CD8-positive, alpha-beta memory T cell (primary cell): ENCODE data around the gene WDR46. TPM values are rescaled to one million over a fixed set of nuclear protein-coding genes. Genes with fewer than 3 reads are reported as not detected.

Source experiments
- CTCF ChIA-PET: fragments of 350-600 bp; sonication (Branson Sonifier 250); formaldehyde crosslinking; loops from one replicate; lab custom pipeline; 2021; ENCODE audit warnings: antibody characterized with exemption; lab: Charles Lee
- POLR2A ChIA-PET: fragments of 350-600 bp; sonication (Branson Sonifier 250); formaldehyde crosslinking; loops from one replicate; lab custom pipeline; 2021; ENCODE audit warnings: antibody characterized with exemption; lab: Charles Lee
- DNase-seq, 5 donors: peaks; one replicate each; pipeline versions ENCODE4 v3.0.0 to v3.0.0-alpha.2; 2020 to 2022; ENCODE audit warnings: mixed read lengths in 1 of 5
- H3K27ac ChIP-seq: one replicate; pipeline ENCODE4 v1.7.0; 2013; ENCODE audit warnings: low read depth, mild to moderate bottlenecking, low read length, moderate library complexity
- H3K27me3 ChIP-seq: 2 replicates; pipeline ENCODE4 v1.7.0; 2013; ENCODE audit warnings: low read length, mild to moderate bottlenecking; ENCODE audit not compliant: insufficient read depth, poor library complexity, severe bottlenecking
- H3K36me3 ChIP-seq: 2 replicates; pipeline ENCODE4 v1.7.0; 2013; ENCODE audit warnings: mild to moderate bottlenecking, low read length, moderate library complexity; ENCODE audit not compliant: insufficient read depth
- H3K4me1 ChIP-seq: 2 replicates; pipeline ENCODE4 v1.7.0; 2013; ENCODE audit warnings: mild to moderate bottlenecking, low read length, moderate library complexity; ENCODE audit not compliant: insufficient read depth
- H3K4me3 ChIP-seq: 2 replicates; pipeline ENCODE4 v1.7.0; 2013; ENCODE audit warnings: mild to moderate bottlenecking, low read length
- H3K9me3 ChIP-seq: 2 replicates; pipeline ENCODE4 v1.7.0; 2013; ENCODE audit warnings: mild to moderate bottlenecking, low read length
- H3K27ac Mint-ChIP-seq, 8 donors: one replicate each; pipeline ENCODE4 v1.8.0; 2020 to 2021; ENCODE audit warnings: mixed read lengths in 8 of 8, mild to moderate bottlenecking in 6 of 8, inconsistent platforms in 3 of 8, moderate library complexity in 3 of 8
- H3K27me3 Mint-ChIP-seq, 2 donors: one replicate each; pipeline ENCODE4 v1.8.0; 2020 to 2021; ENCODE audit warnings: mixed read lengths in 2 of 2, mild to moderate bottlenecking in 1 of 2, moderate library complexity in 1 of 2
- H3K36me3 Mint-ChIP-seq, 3 donors: one replicate each; pipeline ENCODE4 v1.8.0; 2020 to 2021; ENCODE audit warnings: mixed read lengths in 3 of 3, inconsistent platforms in 1 of 3, mild to moderate bottlenecking in 1 of 3
- H3K4me1 Mint-ChIP-seq, 3 donors: one replicate each; pipeline ENCODE4 v1.8.0; 2020 to 2021; ENCODE audit warnings: mixed read lengths in 3 of 3, inconsistent platforms in 1 of 3, mild to moderate bottlenecking in 1 of 3
- H3K4me3 Mint-ChIP-seq, 7 donors: one replicate each; pipeline ENCODE4 v1.8.0; 2020 to 2021; ENCODE audit warnings: mixed read lengths in 7 of 7, mild to moderate bottlenecking in 6 of 7, moderate library complexity in 4 of 7, inconsistent platforms in 2 of 7
- H3K9me3 Mint-ChIP-seq, 5 donors: one replicate each; pipeline ENCODE4 v1.8.0; 2020 to 2022; ENCODE audit warnings: mixed read lengths in 5 of 5, mild to moderate bottlenecking in 3 of 5, moderate library complexity in 2 of 5, inconsistent platforms in 1 of 5
- polyA plus RNA-seq: library from polyadenylated mRNA; unstranded; fragments of 300-500 nt; fragmentation: Illumina TruSeq; gene quantifications from one replicate; pipeline ENCODE4 v1.2.3, GENCODE V29; 2021
- total RNA-seq, 2 experiments: library from RNA; stranded (reverse); gene quantifications; one replicate each; pipeline ENCODE4 v1.2.3, GENCODE V29; 2021

Gene WDR46
- total and polyA plus RNA-seq, 3 experiments from 2014 or later: 76.0 to 117 (median 112) TPM

GRCh38 chr6:33280539-33280938, 8.5 kb downstream of the WDR46 start:
- Histone ChIP-seq H3K9me3 (no peaks in the 10 kb centered on the region), H3K4me1 (peaks cover 30% of the 10 kb centered on the region), H3K36me3 (peaks cover 25% of the 10 kb centered on the region), H3K27me3 (no peaks in the 10 kb centered on the region), H3K4me3 (no peak overlapping the region), H3K27ac (peak overlapping the region; percentile 16)
- Mint-ChIP-seq H3K36me3 (peaks cover 0 to 82% (median 12%) of the 10 kb centered on the region in 3 donors), H3K4me1 (peaks cover 33 to 61% (median 44%) of the 10 kb centered on the region in 3 donors), H3K4me3 (peak overlapping the region in 3 of 7 donors; percentile 29 to 98 (median 36)), H3K27ac (peak overlapping the region in 3 of 8 donors; percentile 47 to 70 (median 64)), H3K9me3 (no peaks in the 10 kb centered on the region), H3K27me3 (no peaks in the 10 kb centered on the region)
- DNase-seq: no peak
- POLR2A ChIA-PET: interaction anchor here (0.8 kb wide), 1 partner anchor 9 kb away, joined by 4 read pairs; the partner anchor contains the start of genes PFDN6 and WDR46
- CTCF ChIA-PET: no interaction called here

DNA sequence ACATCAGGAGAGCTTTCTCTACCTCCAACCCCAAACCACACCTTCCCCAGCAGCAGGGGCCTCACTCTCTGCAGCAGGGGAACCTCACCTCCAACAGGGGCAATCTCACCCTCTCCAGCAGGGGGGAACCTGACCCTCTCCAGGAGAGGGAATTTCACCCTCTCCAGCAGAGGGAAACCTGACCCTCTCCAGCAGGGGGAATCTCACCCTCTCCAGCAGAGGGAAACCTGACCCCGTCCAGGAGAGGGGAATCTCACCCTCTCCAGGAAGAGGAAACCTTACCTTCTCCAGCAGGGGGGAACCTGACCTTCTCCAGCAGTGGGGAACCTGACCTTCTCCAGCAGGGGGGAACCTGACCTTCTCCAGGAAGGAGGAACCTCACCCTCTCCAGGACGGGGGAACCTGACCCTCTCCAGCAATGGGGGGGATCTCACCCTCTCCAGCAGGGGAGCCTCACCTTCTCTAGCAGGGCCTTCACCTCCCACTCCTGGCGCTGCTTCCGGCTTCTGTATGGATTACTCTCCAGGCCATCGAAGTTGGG, 9.0 kb downstream of the WDR46 start:
- Histone ChIP-seq H3K4me1 (peaks cover 30% of the 10 kb centered on the region), H3K27me3 (no peaks in the 10 kb centered on the region), H3K4me3 (no peak overlapping the region), H3K27ac (peak overlapping the region; percentile 16), H3K9me3 (no peaks in the 10 kb centered on the region), H3K36me3 (peaks cover 30% of the 10 kb centered on the region)
- H3K36me3 Mint-ChIP-seq: peaks cover 0 to 84% (median 12%) of the 10 kb centered on the region in 3 donors
- H3K27me3 Mint-ChIP-seq: no peaks in the 10 kb centered on the region
- ChIA-PET CTCF (interaction anchor here (3.8 kb wide), 1 partner anchor 8 kb away, joined by 38 read pairs; the partner anchor contains the start of genes PFDN6 and WDR46), POLR2A (no interaction called here)
- H3K27ac Mint-ChIP-seq: peak overlapping the region in 5 of 8 donors; percentile 43 to 90 (median 70)
- no peak for DNase-seq
- H3K9me3 Mint-ChIP-seq: no peaks in the 10 kb centered on the region
- peaks cover 36 to 66% (median 49%) of the 10 kb centered on the region in 3 donors for H3K4me1 Mint-ChIP-seq
- H3K4me3 Mint-ChIP-seq: peak overlapping the region in 3 of 7 donors; percentile 29 to 98 (median 40)

DNA sequence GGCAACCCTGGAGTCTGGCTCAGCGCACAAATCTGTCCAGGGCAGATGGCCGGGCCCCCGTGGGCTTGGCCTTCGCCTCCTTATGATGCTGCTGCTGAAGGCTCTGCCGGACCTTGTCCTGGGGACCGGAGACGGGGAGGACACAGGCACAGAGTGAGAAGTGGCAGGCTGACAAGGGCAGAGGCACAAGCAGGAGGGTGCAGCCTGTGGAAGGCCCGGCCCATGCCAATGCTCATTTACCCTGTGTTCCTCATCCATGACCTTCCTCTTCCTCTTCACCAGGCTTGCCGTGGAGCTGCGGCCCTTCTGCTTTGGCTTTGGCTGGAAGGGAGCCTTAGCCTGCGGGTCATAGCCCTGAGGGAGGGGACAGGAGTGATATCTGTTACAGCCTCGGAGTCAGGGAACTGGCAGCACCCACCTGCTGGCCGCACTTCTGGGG, 9.8 kb downstream of the WDR46 start:
- peaks cover 31% of the 10 kb centered on the region for H3K36me3 ChIP-seq
- peak overlapping the region in 4 of 8 donors; percentile 38 to 92 (median 90) for H3K27ac Mint-ChIP-seq
- peaks cover 35% of the 10 kb centered on the region for H3K4me1 ChIP-seq

DNA sequence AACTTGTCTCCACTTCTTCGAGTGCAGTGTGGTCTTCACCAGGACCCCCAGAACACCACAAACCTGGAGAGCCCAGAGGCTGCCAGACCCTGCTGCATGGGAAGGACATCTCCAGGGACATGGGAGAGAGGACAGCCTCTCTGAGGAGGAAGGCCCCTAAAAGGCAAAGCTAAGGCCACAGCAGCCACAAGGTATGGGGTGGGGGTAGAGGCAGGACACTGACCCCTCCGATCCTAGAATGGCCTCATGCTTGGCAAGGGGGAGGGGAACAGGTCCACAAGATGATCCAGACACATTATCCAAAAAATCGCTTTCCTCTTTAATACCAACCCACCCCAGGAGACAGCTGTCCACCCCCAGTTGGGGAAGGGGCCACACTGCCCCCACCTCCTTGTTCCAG, 10.2 kb downstream of the WDR46 start:
- ChIA-PET CTCF (interaction anchor here (0.8 to 3.8 kb wide), 5 partner anchors 10 to 112 kb away, joined by 4 to 38 read pairs (median 11); partner anchors contain the start of genes PFDN6, RGL2 and WDR46), POLR2A (interaction anchor here (0.9 to 2.7 kb wide), 4 partner anchors 9 to 29 kb away, joined by 3 to 24 read pairs (median 6); partner anchors contain the start of gene RGL2)
- no peak for DNase-seq
- no peaks in the 10 kb centered on the region for H3K9me3 ChIP-seq
- no peaks in the 10 kb centered on the region for H3K27me3 Mint-ChIP-seq
- H3K27ac ChIP-seq: no peak overlapping the region
- H3K36me3 Mint-ChIP-seq: peaks cover 0 to 86% (median 17%) of the 10 kb centered on the region in 3 donors
- H3K27me3 ChIP-seq: no peaks in the 10 kb centered on the region
- peaks cover 46 to 79% (median 61%) of the 10 kb centered on the region in 3 donors for H3K4me1 Mint-ChIP-seq
- H3K9me3 Mint-ChIP-seq: no peaks in the 10 kb centered on the region
- H3K4me3 Mint-ChIP-seq: peak overlapping the region; percentile 47 to 98 (median 89)
- peaks cover 29% of the 10 kb centered on the region for H3K36me3 ChIP-seq
- H3K4me1 ChIP-seq: peaks cover 40% of the 10 kb centered on the region
- H3K4me3 ChIP-seq: no peak overlapping the region
- H3K27ac Mint-ChIP-seq: peak overlapping the region in 7 of 8 donors; percentile 60 to 96 (median 92)

More for the DNA sequence above, 9.8 kb downstream of the WDR46 start:
- Histone ChIP-seq H3K9me3 (no peaks in the 10 kb centered on the region), H3K27ac (no peak overlapping the region), H3K4me3 (no peak overlapping the region), H3K27me3 (no peaks in the 10 kb centered on the region)
- Mint-ChIP-seq H3K36me3 (peaks cover 0 to 85% (median 17%) of the 10 kb centered on the region in 3 donors), H3K9me3 (no peaks in the 10 kb centered on the region), H3K4me1 (peaks cover 43 to 74% (median 57%) of the 10 kb centered on the region in 3 donors), H3K4me3 (peak overlapping the region in 5 of 7 donors; percentile 29 to 98 (median 89)), H3K27me3 (no peaks in the 10 kb centered on the region)
- DNase-seq: no peak
- ChIA-PET POLR2A (interaction anchor here (0.9 to 1.8 kb wide), 2 partner anchors 8 to 20 kb away, joined by 3 to 9 read pairs; partner anchors contain the start of gene RGL2), CTCF (interaction anchor here (3.2 to 3.8 kb wide), 2 partner anchors 9 to 19 kb away, joined by 33 to 38 read pairs; partner anchors contain the start of genes PFDN6, RGL2 and WDR46)

- peak overlapping the region; percentile 68 for H3K27ac ChIP-seq
- Mint-ChIP-seq H3K4me3 (peak overlapping the region; percentile 47 to 98 (median 89)), H3K27me3 (no peaks in the 10 kb centered on the region), H3K36me3 (peaks cover 0 to 90% (median 18%) of the 10 kb centered on the region in 3 donors), H3K27ac (peak overlapping the region; percentile 60 to 96 (median 92)), H3K9me3 (no peaks in the 10 kb centered on the region), H3K4me1 (peaks cover 50 to 83% (median 66%) of the 10 kb centered on the region in 3 donors)
- no peaks in the 10 kb centered on the region for H3K27me3 ChIP-seq
- ChIA-PET POLR2A (interaction anchor here (0.5 to 2.8 kb wide), 7 partner anchors 9 to 29 kb away, joined by 3 to 41 read pairs (median 9); partner anchors contain the start of genes PFDN6, RGL2 and WDR46), CTCF (interaction anchor here (0.8 to 3.8 kb wide), 7 partner anchors 10 to 112 kb away, joined by 3 to 38 read pairs (median 9); partner anchors contain the start of genes PFDN6, RGL2 and WDR46)
- peaks cover 44% of the 10 kb centered on the region for H3K4me1 ChIP-seq
- no peaks in the 10 kb centered on the region for H3K9me3 ChIP-seq
- peaks cover 29% of the 10 kb centered on the region for H3K36me3 ChIP-seq
- no peak for DNase-seq
- peak overlapping the region; percentile 80 for H3K4me3 ChIP-seq
Observed at GRCh38 chr6:33278392-33278741, 10.7 kb downstream of the WDR46 start.

DNA sequence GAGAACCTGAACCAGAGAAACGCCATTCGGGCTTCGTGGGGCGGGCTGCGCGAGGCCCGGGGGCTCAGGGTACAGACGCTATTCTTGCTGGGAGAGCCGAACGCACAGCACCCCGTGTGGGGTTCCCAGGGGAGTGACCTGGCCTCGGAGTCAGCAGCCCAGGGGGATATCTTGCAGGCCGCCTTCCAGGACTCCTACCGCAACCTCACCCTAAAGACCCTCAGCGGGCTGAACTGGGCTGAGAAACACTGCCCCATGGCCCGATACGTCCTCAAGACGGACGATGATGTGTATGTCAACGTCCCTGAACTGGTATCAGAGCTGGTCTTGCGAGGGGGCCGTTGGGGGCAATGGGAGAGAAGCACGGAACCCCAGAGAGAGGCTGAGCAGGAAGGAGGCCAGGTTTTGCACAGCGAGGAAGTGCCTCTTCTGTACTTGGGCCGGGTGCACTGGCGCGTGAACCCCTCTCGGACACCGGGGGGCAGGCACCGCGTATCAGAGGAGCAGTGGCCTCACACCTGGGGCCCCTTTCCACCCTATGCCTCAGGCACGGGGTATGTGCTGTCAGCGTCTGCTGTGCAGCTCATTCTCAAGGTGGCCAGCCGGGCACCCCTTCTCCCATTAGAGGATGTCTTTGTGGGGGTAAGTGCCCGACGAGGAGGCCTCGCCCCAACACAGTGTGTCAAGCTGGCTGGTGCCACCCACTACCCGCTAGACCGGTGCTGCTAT, 11.2 kb downstream of the WDR46 start:
- Mint-ChIP-seq H3K4me3 (peak overlapping the region; percentile 88 to 98 (median 89)), H3K9me3 (no peaks in the 10 kb centered on the region), H3K4me1 (peaks cover 56 to 89% (median 71%) of the 10 kb centered on the region in 3 donors), H3K27me3 (no peaks in the 10 kb centered on the region), H3K27ac (peak overlapping the region; percentile 89 to 96 (median 92)), H3K36me3 (peaks cover 0 to 90% (median 20%) of the 10 kb centered on the region in 3 donors)
- peaks cover 29% of the 10 kb centered on the region for H3K36me3 ChIP-seq
- CTCF ChIA-PET: interaction anchor here (0.6 to 3.8 kb wide), 18 partner anchors 11 to 433 kb away, joined by 3 to 38 read pairs (median 4); partner anchors contain the start of genes PFDN6, RGL2 and WDR46
- H3K27ac ChIP-seq: peak overlapping the region; percentile 68
- POLR2A ChIA-PET: interaction anchor here (0.5 to 2.8 kb wide), 19 partner anchors 9 to 306 kb away, joined by 3 to 41 read pairs (median 4); partner anchors contain the start of genes HLA-DPA1, PFDN6, RGL2 and RING1
- no peaks in the 10 kb centered on the region for H3K27me3 ChIP-seq
- no peaks in the 10 kb centered on the region for H3K9me3 ChIP-seq
- H3K4me1 ChIP-seq: peaks cover 50% of the 10 kb centered on the region
- peak overlapping the region; percentile 80 for H3K4me3 ChIP-seq
- DNase-seq: peak; percentile 16 to 63 (median 34)
